SK-N-MC (cell line): ENCODE measurements around the gene RHOT2.

Source experiments
- DNase-seq: peaks from one replicate; pipeline ENCODE4 v3.0.0-alpha.2; 2011; ENCODE audit warnings: low read depth, low spot score
- H3K27ac ChIP-seq: fragments of 200-600 bp; sonication (generic); 2 replicates; pipeline ENCODE4 v1.5.1; 2016; ENCODE audit warnings: mixed run types
- H3K36me3 ChIP-seq: fragments of 200-600 bp; sonication (generic); 2 replicates; pipeline ENCODE4 v1.6.1; 2017; ENCODE audit warnings: antibody characterized with exemption, low read length, mixed read lengths; ENCODE audit not compliant: insufficient read depth
- H3K4me3 ChIP-seq: fragments of 200-600 bp; sonication (generic); 2 replicates; pipeline ENCODE4 v1.5.1; 2016
- H3K9ac ChIP-seq: fragments of 200-600 bp; sonication (generic); 2 replicates; pipeline ENCODE4 v1.8.0; 2017; ENCODE audit warnings: mixed run types, mixed read lengths; ENCODE audit not compliant: insufficient read length
- H3K9me3 ChIP-seq: fragments of 200-600 bp; sonication (generic); 2 replicates; pipeline ENCODE4 v1.6.1; 2017; ENCODE audit warnings: low read depth, mild to moderate bottlenecking, antibody characterized with exemption, low read length, moderate library complexity, mixed read lengths
- EZH2 ChIP-seq: fragments of 200-600 bp; sonication (generic); IDR thresholded peaks from one replicate; pipeline ENCODE4 v1.6.1; 2017; ENCODE audit warnings: antibody characterized with exemption
- FOXP2 ChIP-seq: optimal IDR thresholded peaks from 2 replicates; pipeline ENCODE3; 2011; ENCODE audit warnings: mild to moderate bottlenecking, moderate library complexity; ENCODE audit not compliant: insufficient read depth; ENCODE audit errors: extremely low read length, control extremely low read depth
- POLR2AphosphoS5 ChIP-seq: IDR thresholded peaks from 2 replicates; pipeline ENCODE4 v1.6.1; 2012; ENCODE audit warnings: mild to moderate bottlenecking, low read depth, low read length, borderline replicate concordance

The RHOT2 gene

DNA sequence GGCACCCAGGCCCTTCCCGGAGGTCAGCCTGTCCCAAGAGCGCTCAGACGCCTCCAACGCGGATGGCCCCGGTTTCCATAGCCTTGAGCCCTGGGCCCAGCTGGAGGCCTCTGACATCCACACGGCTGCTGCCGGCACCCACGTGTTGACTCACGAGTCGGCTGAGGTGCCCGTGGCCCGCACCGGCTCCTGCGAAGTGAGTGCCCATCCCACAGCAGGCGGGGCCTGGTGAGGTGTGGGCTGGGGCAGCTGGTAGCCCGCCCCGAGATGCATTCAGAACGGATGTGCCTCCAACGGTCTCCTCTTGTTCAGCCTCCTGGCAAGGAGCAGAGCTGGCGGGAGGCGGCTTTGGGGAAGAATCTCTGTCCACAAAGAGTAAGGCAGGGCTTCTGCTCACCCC lies 16.1 kb upstream of the RHOT2 start:
- TF ChIP-seq FOXP2 (no peak), EZH2 (no peak), POLR2AphosphoS5 (no peak)
- DNase-seq = no peak
- Histone ChIP-seq H3K9me3 (no peaks in the 10 kb centered on the region), H3K4me3 (no peak overlapping the region), H3K27ac (no peak overlapping the region), H3K9ac (no peak overlapping the region), H3K36me3 (no peaks in the 10 kb centered on the region; the same call in 1 of the 2 replicates)

DNA sequence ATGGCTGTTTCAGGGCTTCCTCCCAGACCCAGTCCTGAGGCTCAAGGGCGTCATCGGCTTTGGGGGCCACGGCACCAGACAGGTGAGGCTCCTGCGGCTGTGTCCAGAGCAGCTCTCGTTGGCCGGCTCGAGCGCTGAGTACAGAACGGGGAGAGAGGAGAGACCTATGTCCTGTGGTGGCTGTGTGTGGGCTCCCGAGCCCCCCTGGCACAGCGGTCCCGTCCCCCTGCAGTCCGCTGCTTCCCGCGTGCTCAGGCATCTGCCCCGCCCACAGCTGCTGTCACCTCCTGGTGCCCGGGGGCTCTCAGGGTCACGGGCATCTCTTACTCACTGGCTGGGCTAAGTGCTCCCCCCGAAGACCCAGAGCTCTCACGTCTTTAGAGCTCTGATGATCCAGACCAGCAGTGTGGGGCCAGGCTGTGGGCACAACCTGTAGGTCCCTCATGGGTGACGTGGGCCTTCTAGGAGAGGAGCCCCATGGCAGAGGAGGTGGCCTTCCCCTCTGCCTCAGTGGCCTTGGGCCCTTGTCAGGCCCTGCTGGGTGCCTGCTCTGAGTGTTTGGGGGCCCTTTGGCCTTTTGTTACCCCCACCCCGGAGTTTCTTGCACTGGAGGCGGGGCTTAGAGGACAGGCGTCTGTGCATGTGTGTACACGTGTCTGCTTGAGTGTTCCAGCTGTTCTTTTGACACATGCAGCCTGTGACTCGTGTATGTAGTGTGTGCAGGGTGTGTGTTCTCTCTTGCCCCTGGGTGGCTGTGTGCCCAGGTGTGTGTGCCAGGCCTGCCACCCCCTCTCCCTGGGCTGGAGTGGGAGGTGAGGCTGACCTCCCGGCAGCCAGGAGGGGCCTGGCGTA lies 15.3 kb upstream of the RHOT2 start:
- no peak for DNase-seq
- Histone ChIP-seq H3K4me3 (no peak overlapping the region), H3K9ac (no peak overlapping the region), H3K36me3 (no peaks in the 10 kb centered on the region; the same call in 1 of the 2 replicates), H3K9me3 (no peaks in the 10 kb centered on the region), H3K27ac (no peak overlapping the region)
- TF ChIP-seq EZH2 = no peak
- no peak for TF ChIP-seq POLR2AphosphoS5
- no peak for TF ChIP-seq FOXP2

DNA sequence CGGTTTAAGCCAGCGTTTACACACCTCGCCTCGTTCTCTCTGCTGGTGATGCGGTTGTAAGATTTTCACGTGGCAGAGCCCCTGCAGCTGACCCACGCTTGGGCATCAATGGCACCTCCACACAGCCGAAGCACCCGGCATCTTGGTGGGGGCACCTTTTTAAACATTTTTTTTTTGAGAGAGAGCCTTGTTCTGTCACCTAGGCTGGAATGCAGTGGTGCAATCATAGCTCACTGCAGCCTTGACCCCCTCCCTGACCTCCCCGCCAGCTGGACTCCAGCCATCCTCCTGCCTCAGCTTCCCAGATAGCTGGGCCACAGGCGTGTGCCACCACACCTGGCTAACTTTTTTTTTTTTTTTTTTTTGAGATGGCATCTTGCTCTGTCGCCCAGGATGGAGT lies 13.9 kb upstream of the RHOT2 start:
- Histone ChIP-seq H3K4me3 (no peak overlapping the region), H3K9ac (no peak overlapping the region), H3K9me3 (no peaks in the 10 kb centered on the region), H3K36me3 (no peaks in the 10 kb centered on the region; the same call in 1 of the 2 replicates), H3K27ac (no peak overlapping the region)
- no peak for DNase-seq
- TF ChIP-seq POLR2AphosphoS5 (no peak), EZH2 (no peak), FOXP2 (no peak)

DNA sequence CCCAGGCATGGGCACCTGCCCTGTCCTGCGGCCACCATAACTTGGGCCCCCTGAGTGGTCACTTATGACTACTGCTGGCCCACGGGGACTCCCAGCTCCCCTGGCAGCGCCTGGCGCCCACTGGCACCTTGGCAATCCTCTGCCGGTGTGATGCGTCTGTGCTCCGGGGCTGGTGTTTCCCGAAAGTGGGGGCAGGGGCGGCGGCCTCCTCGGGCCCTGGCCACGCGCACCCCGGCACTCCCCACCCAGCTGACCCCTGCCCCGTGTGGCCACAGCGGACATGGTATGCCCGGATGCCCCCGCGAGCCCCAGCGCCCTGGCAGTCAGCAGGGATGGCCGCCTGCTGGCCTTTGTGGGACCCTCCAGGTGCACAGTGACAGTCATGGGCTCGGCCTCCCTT lies 10.4 kb upstream of the RHOT2 start:
- no peak for DNase-seq

DNA sequence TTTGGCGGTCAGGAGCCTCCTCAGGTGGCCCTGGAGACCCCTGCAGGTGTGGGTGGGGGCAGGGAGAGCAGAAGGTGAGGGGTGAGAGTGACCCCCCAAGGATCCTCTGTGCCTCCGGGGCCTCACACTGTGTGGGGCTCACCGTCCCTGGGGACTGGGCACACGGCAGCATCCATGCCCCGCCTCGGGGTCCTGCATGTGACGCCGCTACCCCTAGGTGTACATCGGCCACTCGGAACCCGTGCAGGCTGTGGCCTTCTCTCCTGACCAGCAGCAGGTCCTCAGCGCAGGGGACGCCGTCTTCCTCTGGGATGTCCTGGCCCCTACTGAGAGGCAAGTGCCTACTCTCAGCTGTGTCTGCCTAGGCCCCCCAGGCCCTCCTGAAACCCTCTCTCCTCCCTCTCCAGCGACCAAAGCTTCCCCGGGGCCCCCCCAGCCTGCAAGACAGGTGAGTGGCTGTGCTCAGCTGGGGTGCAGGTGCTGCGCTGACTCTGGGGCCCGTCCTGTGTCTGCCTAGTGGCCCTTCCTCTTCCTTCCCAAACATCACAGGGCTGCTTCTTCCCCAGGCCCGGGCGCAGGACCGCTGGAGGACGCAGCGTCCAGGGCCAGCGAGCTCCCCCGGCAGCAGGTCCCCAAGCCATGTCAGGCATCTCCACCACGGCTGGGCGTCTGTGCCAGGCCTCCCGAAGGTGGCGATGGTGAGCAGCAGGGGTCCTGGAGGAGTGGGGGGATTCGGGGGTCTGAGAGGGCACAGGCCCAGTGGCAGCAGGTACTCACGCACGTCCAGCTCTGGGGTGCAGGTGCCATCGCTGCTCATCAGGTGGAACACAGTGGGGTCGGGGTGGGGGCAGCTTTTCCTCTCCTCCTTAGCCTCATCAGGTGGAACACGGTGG lies 9.0 kb upstream of the RHOT2 start:
- no peak overlapping the region for H3K4me3 ChIP-seq
- TF ChIP-seq EZH2 (no peak), FOXP2 (no peak), POLR2AphosphoS5 (no peak)
- H3K36me3 ChIP-seq = no peaks in the 10 kb centered on the region; the same call in 1 of the 2 replicates
- DNase-seq = no peak
- H3K27ac ChIP-seq = no peak overlapping the region
- no peak overlapping the region for H3K9ac ChIP-seq
- H3K9me3 ChIP-seq = no peaks in the 10 kb centered on the region

More for the DNA sequence above, 10.4 kb upstream of the RHOT2 start:
- TF ChIP-seq POLR2AphosphoS5 (no peak), EZH2 (no peak), FOXP2 (no peak)
- H3K9me3 ChIP-seq = no peaks in the 10 kb centered on the region
- no peak overlapping the region for H3K4me3 ChIP-seq
- H3K36me3 ChIP-seq = no peaks in the 10 kb centered on the region; the same call in 1 of the 2 replicates
- no peak overlapping the region for H3K27ac ChIP-seq
- H3K9ac ChIP-seq = no peak overlapping the region

DNA sequence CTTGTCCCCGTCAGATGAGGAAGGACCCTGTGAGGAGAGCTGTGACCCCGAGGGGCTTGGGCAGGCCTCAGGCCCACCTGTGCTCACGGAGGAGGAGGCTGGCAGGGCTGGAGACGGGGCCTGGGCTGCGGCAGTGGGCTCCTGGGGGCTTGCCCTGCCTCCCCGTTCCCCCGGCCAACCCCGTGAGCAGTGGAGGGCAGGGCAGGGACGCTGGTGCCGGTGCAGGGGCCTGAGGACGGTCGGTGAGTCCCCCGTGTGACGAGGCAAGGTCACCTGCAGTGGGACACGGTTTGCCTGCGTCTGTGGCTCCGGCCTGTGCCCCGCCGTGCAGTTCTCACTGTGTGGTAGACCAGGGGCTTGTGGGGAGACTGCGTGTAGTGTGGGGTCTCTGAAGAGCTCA lies 8.3 kb upstream of the RHOT2 start:
- DNase-seq = no peak
- no peaks in the 10 kb centered on the region; the same call in 1 of the 2 replicates for H3K36me3 ChIP-seq
- H3K9me3 ChIP-seq = no peaks in the 10 kb centered on the region
- H3K27ac ChIP-seq = no peak overlapping the region
- H3K9ac ChIP-seq = no peak overlapping the region
- H3K4me3 ChIP-seq = no peak overlapping the region
- no peak for TF ChIP-seq FOXP2
- no peak for TF ChIP-seq POLR2AphosphoS5

DNA sequence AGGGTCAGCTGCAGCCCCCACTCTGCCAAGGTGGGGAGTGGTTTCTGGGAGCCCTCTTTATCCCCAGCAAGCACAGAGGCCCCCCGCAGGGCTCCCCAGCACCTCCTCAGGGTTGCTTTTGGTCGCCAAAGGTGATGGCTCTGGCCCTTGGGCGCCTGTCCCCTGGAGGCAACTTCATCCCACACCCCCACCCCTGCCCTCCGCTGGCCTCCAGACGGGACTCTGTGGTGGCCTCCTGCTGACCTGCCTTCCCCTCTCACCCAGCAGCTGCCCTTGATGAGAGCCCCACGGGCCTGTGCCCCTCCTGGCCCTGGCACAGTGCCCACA lies 7.8 kb upstream of the RHOT2 start:
- no peaks in the 10 kb centered on the region for H3K9me3 ChIP-seq
- H3K36me3 ChIP-seq = no peaks in the 10 kb centered on the region; the same call in 1 of the 2 replicates
- H3K4me3 ChIP-seq = no peak overlapping the region
- no peak for TF ChIP-seq FOXP2
- TF ChIP-seq POLR2AphosphoS5 = no peak
- no peak overlapping the region for H3K27ac ChIP-seq
- DNase-seq = no peak
- H3K9ac ChIP-seq = no peak overlapping the region

DNA sequence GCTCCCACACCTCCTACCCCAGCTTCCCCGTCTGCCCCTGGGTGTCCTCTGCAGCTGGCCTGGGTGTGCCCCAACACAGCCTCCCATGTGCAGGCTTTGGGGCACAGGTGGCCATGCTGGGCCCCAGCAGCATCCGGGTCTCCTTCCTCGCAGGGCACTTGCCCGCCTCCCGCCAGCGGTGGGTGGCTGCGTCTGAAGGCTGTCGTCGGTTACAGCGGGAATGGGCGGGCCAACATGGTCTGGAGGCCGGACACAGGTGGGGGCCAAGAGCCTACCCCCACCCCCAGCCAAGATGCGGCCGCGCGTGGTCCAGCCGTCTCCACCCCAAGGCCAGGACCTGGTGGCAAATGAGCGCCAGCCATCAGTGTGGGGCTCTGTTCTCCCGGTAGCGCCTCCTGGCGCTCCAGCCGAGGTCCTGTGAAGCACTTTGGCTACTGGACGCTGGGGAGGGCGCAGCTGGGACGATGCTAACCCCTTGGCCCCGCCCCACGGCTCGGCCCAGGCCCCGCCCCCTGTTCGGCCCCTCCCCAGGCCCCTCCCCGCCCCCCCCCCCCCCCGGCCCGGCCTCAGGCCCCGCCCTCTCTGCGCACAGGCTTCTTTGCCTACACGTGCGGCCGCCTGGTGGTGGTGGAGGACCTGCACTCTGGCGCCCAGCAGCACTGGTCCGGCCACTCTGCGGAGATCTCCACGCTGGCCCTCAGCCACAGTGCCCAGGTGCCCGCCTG lies 7.3 kb upstream of the RHOT2 start:
- no peak overlapping the region for H3K4me3 ChIP-seq
- no peak overlapping the region for H3K27ac ChIP-seq
- H3K9me3 ChIP-seq = no peaks in the 10 kb centered on the region
- peak overlapping the region; percentile 26 for H3K9ac ChIP-seq
- no peak for DNase-seq
- TF ChIP-seq FOXP2 (no peak), POLR2AphosphoS5 (no peak), EZH2 (no peak)
- H3K36me3 ChIP-seq = no peaks in the 10 kb centered on the region; the same call in 1 of the 2 replicates
